ENCODE measurements around the gene TRIM67. TPM values are rescaled to one million over a fixed set of nuclear protein-coding genes. Genes with fewer than 3 reads are reported as not detected.
A peak's percentile ranks its signal among the peaks of the same experiment; 100 is the strongest.
"Not testable (repeated sequence)": the region's sequence is repeated elsewhere in the genome, so short reads cannot be mapped to it uniquely, and the experiment has no call there.

TRIM67 gene
- total RNA-seq, 1 donor from 2014 or later: not detected

DNA sequence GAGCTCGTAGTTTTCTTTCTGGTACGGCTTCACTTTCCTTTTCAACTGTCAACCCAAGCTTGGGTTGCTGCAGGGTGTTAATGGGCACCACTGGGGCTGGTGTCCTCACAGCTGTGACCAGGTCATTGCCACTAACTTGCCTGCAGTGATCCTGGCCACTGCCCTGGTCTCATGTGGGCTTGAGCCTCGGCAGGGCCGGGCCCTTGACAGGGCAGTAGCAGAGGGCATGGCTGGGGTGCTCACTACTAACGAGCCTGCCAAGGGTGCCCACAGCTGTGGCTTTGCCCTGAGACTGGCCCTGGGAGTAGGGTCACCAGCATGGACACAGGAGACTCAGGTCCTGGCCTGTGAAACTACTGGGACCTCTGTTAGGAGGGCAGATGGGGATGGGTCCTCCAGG, 47.7 kb downstream of the TRIM67 start:
- intact Hi-C loops (cut with DNase I): no loop called here
- Histone ChIP-seq H3K4me1 (no peaks in the 10 kb centered on the region), H3K9me3 (no peaks in the 10 kb centered on the region), H3K27ac (no peak overlapping the region), H3K36me3 (no peaks in the 10 kb centered on the region), H3K4me3 (no peak overlapping the region), H3K27me3 (ENCODE audit: low read depth) (no peaks in the 10 kb centered on the region)
- no peak for DNase-seq
- TF ChIP-seq CTCF (IDR thresholded peaks at IDR 0.05): no peak
- no peak for ATAC-seq

DNA sequence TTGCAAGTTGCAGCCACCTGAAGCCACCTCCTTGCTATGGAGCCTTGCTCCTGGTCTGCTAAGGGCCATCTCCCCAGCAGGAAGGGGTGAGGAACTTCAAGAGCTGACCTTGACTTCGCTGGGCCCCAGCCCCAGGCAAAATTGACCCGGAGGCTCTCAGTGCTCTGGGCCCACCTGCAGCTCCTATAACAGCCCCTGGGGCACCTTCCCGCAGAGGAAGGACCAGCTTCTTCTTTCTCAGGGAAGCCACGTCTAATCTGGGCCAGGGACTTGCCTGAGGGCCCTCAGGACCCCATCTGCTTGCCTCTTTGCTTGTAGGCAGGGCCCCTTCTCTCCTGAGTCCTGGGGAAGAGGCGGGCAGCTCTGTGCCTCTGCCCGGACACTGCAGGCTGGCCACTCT, 48.3 kb downstream of the TRIM67 start:
- ATAC-seq (no peak), DNase-seq (no peak)
- H3K4me3 ChIP-seq: no peak overlapping the region
- H3K9me3 ChIP-seq: no peaks in the 10 kb centered on the region
- no peaks in the 10 kb centered on the region for H3K27me3 ChIP-seq (ENCODE audit: low read depth)
- H3K4me1 ChIP-seq: no peaks in the 10 kb centered on the region
- no peak overlapping the region for H3K27ac ChIP-seq
- TF ChIP-seq CTCF (IDR thresholded peaks at IDR 0.05): no peak
- intact Hi-C loops (cut with DNase I): no loop called here
- no peaks in the 10 kb centered on the region for H3K36me3 ChIP-seq

DNA sequence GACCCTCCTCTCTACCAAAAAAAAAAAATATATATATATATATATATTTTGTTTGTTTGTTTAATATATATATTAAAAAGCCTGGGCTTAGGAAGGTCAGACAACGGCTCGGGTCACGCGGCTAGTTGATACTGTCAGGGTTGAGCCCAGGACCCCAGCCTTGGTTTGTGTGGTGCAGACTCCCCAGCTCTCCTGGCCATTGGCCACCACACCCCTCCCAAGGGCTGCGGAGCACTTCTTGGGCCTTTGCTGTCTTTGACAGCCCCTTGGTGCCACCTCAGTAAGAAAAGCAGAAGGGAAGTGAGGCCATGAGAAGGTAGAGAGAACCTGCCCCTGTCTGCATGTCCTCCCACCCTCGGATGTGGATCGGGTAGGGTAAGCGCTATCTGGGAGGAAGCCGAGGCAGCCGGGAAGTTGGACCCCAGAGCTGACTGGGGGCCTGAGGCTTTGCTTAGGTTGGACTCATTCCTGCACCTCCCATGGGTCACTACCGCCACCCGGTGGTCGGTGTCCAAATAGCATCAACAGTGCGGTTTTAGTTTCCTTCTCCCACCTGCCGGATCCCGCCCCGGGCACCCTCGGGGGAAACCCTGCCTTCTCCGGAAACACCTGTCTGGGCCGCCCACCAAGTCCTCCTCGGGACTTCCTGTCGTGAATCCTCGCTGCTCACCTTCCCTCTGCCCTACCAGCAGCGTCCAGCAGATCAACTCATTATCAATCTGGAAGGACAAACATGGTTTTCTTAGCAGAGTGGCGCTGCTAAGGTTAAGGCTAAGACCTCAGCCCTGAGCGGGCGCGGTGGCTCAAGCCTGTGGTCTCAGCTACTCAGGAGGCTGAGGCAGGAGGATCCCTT, 49.4 kb downstream of the TRIM67 start:
- Histone ChIP-seq H3K9me3 (no peaks in the 10 kb centered on the region), H3K27ac (peak overlapping the region; percentile 25), H3K4me3 (peak overlapping the region; percentile 56), H3K36me3 (no peaks in the 10 kb centered on the region), H3K27me3 (ENCODE audit: low read depth) (no peaks in the 10 kb centered on the region), H3K4me1 (no peaks in the 10 kb centered on the region)
- intact Hi-C loops (cut with DNase I): no loop called here
- DNase-seq: peak; percentile 84
- TF ChIP-seq CTCF (IDR thresholded peaks at IDR 0.05): peak; percentile 92
- peak; percentile 93 to 94 for ATAC-seq

DNA sequence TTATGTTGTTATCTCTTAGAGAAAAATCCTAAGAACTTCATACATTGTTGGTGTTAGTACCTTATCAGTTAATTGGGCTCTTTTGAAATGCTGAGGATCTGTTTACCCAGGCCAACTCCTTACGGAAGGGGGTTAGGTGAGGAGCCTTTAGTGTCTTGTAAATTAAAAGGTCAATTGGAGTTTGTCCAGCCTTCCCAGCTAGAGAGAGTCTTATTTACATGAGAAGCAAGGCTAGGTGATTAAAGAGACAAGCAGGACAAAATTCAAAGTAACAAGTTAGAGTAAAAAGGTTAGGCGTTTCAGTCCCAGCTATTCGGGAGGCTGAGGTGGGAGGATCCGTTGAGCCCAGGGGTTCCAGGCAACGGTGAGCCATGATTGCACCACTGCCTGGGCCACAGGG, 50.4 kb downstream of the TRIM67 start:
- intact Hi-C loops (cut with DNase I); H3K36me3 ChIP-seq; ATAC-seq; H3K27ac ChIP-seq; H3K4me3 ChIP-seq; H3K4me1 ChIP-seq; H3K9me3 ChIP-seq; H3K27me3 ChIP-seq (ENCODE audit: low read depth); DNase-seq: not testable (repeated sequence)

DNA sequence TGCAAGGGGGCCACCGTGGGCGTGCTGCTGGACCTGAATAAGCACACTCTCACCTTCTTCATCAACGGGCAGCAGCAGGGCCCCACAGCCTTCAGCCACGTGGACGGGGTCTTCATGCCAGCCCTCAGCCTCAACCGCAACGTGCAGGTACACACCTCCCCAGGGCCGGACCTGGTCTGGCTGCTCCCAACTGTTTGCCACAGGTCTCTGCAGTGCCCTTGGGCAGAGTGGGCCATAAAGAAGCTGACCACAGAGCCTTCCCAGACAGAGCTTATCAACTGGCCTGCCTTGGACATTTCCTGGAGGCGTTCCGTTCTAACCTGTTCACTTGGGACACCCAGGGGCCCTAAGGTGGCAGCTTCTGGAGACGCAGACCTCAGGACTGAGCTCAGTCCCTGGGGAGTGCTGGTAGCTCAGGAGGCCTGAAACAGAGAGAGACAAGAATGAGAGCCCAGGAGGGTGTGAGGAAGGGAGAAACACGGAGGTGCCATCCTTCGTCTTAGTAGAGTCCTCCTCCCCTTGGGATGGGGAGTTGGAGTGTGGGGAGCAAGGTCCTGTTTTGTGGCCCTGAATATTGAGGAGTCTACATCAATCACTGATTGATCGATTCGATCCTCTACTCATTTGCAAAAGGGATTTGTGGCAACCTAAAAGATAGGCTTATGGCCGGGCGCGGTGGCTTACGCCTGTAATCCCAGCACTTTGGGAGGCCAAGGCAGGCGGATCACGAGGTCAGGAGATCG, 52.1 kb downstream of the TRIM67 start:
- intact Hi-C loops (cut with DNase I): no loop called here
- ATAC-seq: no peak
- no peaks in the 10 kb centered on the region for H3K4me1 ChIP-seq
- no peak overlapping the region for H3K27ac ChIP-seq
- no peaks in the 10 kb centered on the region for H3K27me3 ChIP-seq (ENCODE audit: low read depth)
- DNase-seq: no peak
- no peaks in the 10 kb centered on the region for H3K9me3 ChIP-seq
- no peak overlapping the region for H3K4me3 ChIP-seq
- no peaks in the 10 kb centered on the region for H3K36me3 ChIP-seq
- TF ChIP-seq CTCF (IDR thresholded peaks at IDR 0.05): no peak

All from lower lobe of right lung (tissue), 2 donors.